Spinal cord (tissue), 10 donors: Measurements from ENCODE around the gene SLC17A3. TPM values are rescaled to one million over a fixed set of nuclear protein-coding genes. Genes with fewer than 3 reads are reported as not detected.

Experiments
- DNase-seq, 6 donors: peaks; one replicate each; pipeline versions ENCODE4 v3.0.0 to v3.0.0-alpha.2; 2013 to 2015; ENCODE audit warnings: low spot score in 6 of 6, low read depth in 4 of 6
- H3K27ac ChIP-seq: one replicate; pipeline ENCODE4 v1.5.1; 2013; ENCODE audit warnings: low read depth, low read length, control low read depth
- H3K27me3 ChIP-seq: one replicate; pipeline ENCODE4 v1.6.1; 2013; ENCODE audit warnings: low read length; ENCODE audit not compliant: control insufficient read depth, insufficient read depth
- H3K36me3 ChIP-seq: one replicate; pipeline ENCODE4 v1.6.1; 2013; ENCODE audit warnings: low read length; ENCODE audit not compliant: control insufficient read depth, insufficient read depth
- H3K4me1 ChIP-seq: one replicate; pipeline ENCODE4 v1.6.1; 2013; ENCODE audit warnings: low read length; ENCODE audit not compliant: control insufficient read depth, insufficient read depth
- H3K4me3 ChIP-seq: one replicate; pipeline ENCODE4 v1.5.1; 2013; ENCODE audit warnings: low read depth, low read length, control low read depth
- H3K9me3 ChIP-seq: one replicate; pipeline ENCODE4 v1.6.1; 2013; ENCODE audit warnings: low read length; ENCODE audit not compliant: control insufficient read depth, insufficient read depth
- WGBS: methylation state at CpG from one replicate; pipeline ENCODE4 v1.1.5; 2013; ENCODE audit warnings: missing lambda C conversion rate; ENCODE audit not compliant: insufficient coverage; 5-methylcytosine and 5-hydroxymethylcytosine counted together
- long read RNA-seq, 4 donors: transcript quantifications; one replicate each; lab custom pipeline, GENCODE V29; 2026
- polyA plus RNA-seq, 2 donors: library from polyadenylated mRNA; unstranded; fragments of 120-200 nt; gene quantifications; one replicate each; pipeline ENCODE4 v1.2.1, GENCODE V29; 2013; ENCODE audit not compliant: insufficient read length in 2 of 2
- total RNA-seq, 2 donors: library from RNA; depleted of rRNA in 1 of 2; stranded (reverse); fragments of 120-200 nt in 1 of 2; fragments of >200 nt in 1 of 2; gene quantifications; one replicate each; pipeline versions ENCODE4 v1.2.3 to v1.2.4, GENCODE V29; 2013 to 2014
- donor health status: healthy.

The SLC17A3 gene
- total RNA-seq: not detected
- polyA plus RNA-seq: not detected
- long read RNA-seq, donor 1: 0 reads
- long read RNA-seq, donor 2: 0 reads
- long read RNA-seq, donor 3: 0 reads
- long read RNA-seq, donor 4: 0 reads

GRCh38 chr6:25874118-25874517 is at the start of gene SLC17A3:
Gene SLC17A3, minus strand, starts transcription at chr6:25874243. Its CDS starts 5,856 bp downstream, at chr6:25868387.
- WGBS: 90% methylated on average over 2 of the region's 3 CpGs
- no peak within 1 kb of the TSS for H3K4me3 ChIP-seq
- no peaks in the 10 kb centered on the region for H3K27me3 ChIP-seq
- no peaks in the 10 kb centered on the region for H3K4me1 ChIP-seq
- DNase-seq: no peak
- no peaks in the 10 kb centered on the region for H3K36me3 ChIP-seq
- H3K27ac ChIP-seq: no peak within 1 kb of the TSS
- peaks cover 1% of the 10 kb centered on the region for H3K9me3 ChIP-seq

DNA sequence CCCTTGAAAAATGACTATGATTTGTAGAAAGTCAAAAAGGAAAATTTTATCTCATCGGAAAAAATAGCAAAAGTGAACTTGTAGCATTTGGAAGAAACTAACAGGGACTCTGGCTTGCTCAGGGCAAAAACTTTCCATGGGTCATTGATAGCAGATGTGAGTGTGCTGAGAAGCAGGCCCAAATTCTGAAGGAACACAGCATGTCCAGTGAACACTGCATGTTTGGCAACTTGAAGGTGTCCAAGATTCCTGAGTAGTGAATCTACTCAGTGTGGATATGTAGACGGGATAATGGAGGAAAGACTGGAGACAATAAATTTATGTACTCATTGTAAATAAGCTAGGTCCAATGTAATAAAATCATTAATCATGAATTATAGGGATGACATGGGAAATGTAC is 48.3 kb upstream of the SLC17A3 start:
- H3K36me3 ChIP-seq: no peaks in the 10 kb centered on the region
- no peak overlapping the region for H3K27ac ChIP-seq
- no peaks in the 10 kb centered on the region for H3K4me1 ChIP-seq
- no peaks in the 10 kb centered on the region for H3K27me3 ChIP-seq
- 83% methylated on average over 1 of the region's 2 CpGs for WGBS
- H3K9me3 ChIP-seq: no peaks in the 10 kb centered on the region
- no peak for DNase-seq
- no peak overlapping the region for H3K4me3 ChIP-seq

- Histone ChIP-seq H3K9me3 (no peaks in the 10 kb centered on the region), H3K4me3 (no peak overlapping the region)
These were observed 47.6 kb upstream of the SLC17A3 start for GRCh38 chr6:25921525-25922203.

GRCh38 chr6:25919657-25920056 is 45.6 kb upstream of the SLC17A3 start:
- H3K4me3 ChIP-seq: no peak overlapping the region
- no peaks in the 10 kb centered on the region for H3K36me3 ChIP-seq
- 77% methylated on average over 2 of the region's 5 CpGs for WGBS
- H3K27me3 ChIP-seq: no peaks in the 10 kb centered on the region
- DNase-seq: no peak
- no peak overlapping the region for H3K27ac ChIP-seq
- H3K9me3 ChIP-seq: no peaks in the 10 kb centered on the region
- H3K4me1 ChIP-seq: no peaks in the 10 kb centered on the region

More at GRCh38 chr6:25921525-25922203, 47.6 kb upstream of the SLC17A3 start:
- no peaks in the 10 kb centered on the region for H3K27me3 ChIP-seq
- DNase-seq: no peak
- H3K4me1 ChIP-seq: no peaks in the 10 kb centered on the region
- H3K27ac ChIP-seq: no peak overlapping the region
- no peaks in the 10 kb centered on the region for H3K36me3 ChIP-seq

GRCh38 chr6:25918083-25918683 is 44.1 kb upstream of the SLC17A3 start:
- Histone ChIP-seq H3K4me1 (no peaks in the 10 kb centered on the region), H3K36me3 (no peaks in the 10 kb centered on the region), H3K27me3 (no peaks in the 10 kb centered on the region), H3K9me3 (no peaks in the 10 kb centered on the region), H3K4me3 (no peak overlapping the region), H3K27ac (no peak overlapping the region)
- 50% methylated on average over 2 of the region's 5 CpGs for WGBS
- DNase-seq: no peak

- Histone ChIP-seq H3K4me3 (no peak overlapping the region), H3K9me3 (no peaks in the 10 kb centered on the region), H3K36me3 (no peaks in the 10 kb centered on the region), H3K27me3 (no peaks in the 10 kb centered on the region), H3K4me1 (no peaks in the 10 kb centered on the region), H3K27ac (no peak overlapping the region)
- DNase-seq: no peak
- WGBS: 98% methylated on average over 3 of the region's 7 CpGs
These were observed 42.9 kb upstream of the SLC17A3 start for GRCh38 chr6:25916789-25917490.

DNA sequence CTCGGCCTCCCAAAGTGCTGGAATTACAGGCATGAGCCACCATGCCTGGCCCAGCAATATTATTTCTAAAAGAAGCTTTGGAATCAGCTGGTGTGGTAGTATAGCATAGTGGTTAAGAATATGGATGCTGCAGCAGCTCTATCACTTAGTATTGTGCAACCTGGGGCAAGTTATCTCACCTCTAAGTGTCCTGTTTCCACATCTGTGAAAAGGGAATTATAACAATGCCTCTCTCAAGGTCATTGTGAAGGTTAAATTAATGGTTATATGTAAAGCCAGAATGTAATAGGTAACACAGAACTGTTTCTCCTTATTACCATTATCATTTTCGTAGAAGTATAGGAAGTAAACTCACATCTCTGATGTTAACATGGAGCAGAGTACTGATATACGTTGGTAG is 42.3 kb upstream of the SLC17A3 start:
- Histone ChIP-seq H3K4me1 (no peaks in the 10 kb centered on the region), H3K9me3 (no peaks in the 10 kb centered on the region), H3K36me3 (no peaks in the 10 kb centered on the region), H3K27me3 (no peaks in the 10 kb centered on the region), H3K4me3 (no peak overlapping the region), H3K27ac (no peak overlapping the region)
- WGBS: 77% methylated on average over 1 of the region's 3 CpGs
- no peak for DNase-seq

DNA sequence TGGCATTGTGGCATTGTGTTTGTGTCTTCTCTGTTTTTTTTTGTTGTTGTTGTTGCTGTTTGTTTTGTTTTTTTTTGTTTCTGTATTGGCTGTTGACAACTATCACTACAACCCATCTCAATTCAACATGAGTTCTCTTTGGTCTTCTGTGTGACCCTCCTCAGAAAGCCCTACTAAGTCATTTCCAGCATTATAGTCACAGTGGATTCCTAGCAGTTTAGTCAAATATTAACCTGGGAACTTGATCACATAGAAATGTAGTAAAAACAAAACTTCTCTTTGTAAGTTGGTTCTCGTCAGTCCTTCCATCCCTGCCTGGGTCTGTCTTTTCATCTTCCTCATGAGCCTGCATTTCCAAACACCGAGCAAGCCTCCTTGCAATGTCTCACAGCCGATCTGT is 39.7 kb upstream of the SLC17A3 start:
- no CpG with 5 or more reads among the region's 3 CpGs for WGBS
- no peaks in the 10 kb centered on the region for H3K4me1 ChIP-seq
- no peak for DNase-seq
- H3K27me3 ChIP-seq: no peaks in the 10 kb centered on the region
- H3K36me3 ChIP-seq: no peaks in the 10 kb centered on the region
- H3K4me3 ChIP-seq: no peak overlapping the region
- H3K9me3 ChIP-seq: no peaks in the 10 kb centered on the region
- no peak overlapping the region for H3K27ac ChIP-seq

DNA sequence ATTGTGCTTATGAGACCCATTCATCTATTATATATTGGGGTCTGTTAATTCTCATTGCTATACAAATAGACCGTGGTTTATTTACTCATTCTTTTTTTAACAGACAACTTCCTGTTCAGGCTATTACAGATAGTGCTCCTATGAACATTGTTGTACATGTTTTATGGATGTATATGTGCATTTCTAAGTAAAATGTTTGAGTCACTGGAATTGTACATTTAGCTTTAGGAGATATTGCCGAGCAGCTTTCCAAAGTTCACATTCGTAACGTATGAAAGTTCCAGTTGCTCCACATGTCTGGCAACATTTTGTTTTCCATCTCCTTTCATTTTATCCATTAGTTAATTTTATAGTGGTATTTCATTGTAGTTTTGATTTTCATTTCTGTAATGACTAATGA is 37.3 kb upstream of the SLC17A3 start:
- DNase-seq: no peak
- Histone ChIP-seq H3K36me3 (no peaks in the 10 kb centered on the region), H3K27ac (no peak overlapping the region), H3K9me3 (no peaks in the 10 kb centered on the region), H3K27me3 (no peaks in the 10 kb centered on the region), H3K4me3 (no peak overlapping the region), H3K4me1 (no peaks in the 10 kb centered on the region)
- no CpG with 5 or more reads among the region's 4 CpGs for WGBS
